GM12875 (cell line): ENCODE measurements around the gene CACNA1C.

Experiments used
- H3K4me3 ChIP-seq: one replicate; pipeline ENCODE4 v1.5.1; 2011; ENCODE audit warnings: low read depth, low read length, control low read depth
- TF ChIP-seq, protein P1 (sequence below): IDR thresholded peaks from 2 replicates; pipeline ENCODE4 v1.5.1; 2011; ENCODE audit warnings: low read depth, mild to moderate bottlenecking, control low read depth, inconsistent platforms, low read length, moderate library complexity, borderline replicate concordance; ENCODE audit not compliant: insufficient read depth

Gene CACNA1C

DNA sequence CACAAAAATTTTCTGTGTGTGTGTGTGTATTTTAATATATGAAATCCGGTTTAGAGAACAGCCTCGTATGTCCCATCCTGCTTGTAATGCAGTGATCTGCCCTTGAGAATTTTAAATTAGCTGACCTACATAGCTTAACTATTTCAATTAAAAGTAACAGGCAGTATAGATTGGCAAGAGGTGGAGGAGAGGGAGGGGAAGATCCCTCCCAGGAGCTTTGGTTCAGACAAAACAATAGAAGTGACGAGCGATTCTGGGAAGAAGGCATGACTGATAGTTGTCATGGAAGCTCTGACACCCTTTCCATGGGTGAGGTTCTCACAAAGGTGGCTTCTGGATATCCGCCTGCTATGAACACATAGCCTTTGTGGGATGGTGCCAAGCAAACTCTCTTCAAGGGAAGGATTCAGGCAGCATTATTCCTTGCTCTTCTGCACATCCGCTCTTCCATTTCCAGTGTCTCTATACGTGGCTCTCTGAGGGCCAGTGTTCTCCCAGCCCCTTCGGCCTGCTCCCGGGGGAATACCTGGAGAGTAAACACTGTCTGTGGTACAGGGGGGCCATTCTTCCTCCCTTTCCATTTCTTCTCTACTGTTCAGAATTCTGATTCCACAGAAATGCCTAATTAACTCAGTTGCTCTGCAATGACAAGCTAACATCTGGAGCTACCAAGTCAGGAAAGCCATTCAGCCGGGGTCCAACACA is 182.0 kb downstream of the CACNA1C start:
- no peak overlapping the region for H3K4me3 ChIP-seq
- TF ChIP-seq, protein P1, sequence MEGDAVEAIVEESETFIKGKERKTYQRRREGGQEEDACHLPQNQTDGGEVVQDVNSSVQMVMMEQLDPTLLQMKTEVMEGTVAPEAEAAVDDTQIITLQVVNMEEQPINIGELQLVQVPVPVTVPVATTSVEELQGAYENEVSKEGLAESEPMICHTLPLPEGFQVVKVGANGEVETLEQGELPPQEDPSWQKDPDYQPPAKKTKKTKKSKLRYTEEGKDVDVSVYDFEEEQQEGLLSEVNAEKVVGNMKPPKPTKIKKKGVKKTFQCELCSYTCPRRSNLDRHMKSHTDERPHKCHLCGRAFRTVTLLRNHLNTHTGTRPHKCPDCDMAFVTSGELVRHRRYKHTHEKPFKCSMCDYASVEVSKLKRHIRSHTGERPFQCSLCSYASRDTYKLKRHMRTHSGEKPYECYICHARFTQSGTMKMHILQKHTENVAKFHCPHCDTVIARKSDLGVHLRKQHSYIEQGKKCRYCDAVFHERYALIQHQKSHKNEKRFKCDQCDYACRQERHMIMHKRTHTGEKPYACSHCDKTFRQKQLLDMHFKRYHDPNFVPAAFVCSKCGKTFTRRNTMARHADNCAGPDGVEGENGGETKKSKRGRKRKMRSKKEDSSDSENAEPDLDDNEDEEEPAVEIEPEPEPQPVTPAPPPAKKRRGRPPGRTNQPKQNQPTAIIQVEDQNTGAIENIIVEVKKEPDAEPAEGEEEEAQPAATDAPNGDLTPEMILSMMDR = no peak

DNA sequence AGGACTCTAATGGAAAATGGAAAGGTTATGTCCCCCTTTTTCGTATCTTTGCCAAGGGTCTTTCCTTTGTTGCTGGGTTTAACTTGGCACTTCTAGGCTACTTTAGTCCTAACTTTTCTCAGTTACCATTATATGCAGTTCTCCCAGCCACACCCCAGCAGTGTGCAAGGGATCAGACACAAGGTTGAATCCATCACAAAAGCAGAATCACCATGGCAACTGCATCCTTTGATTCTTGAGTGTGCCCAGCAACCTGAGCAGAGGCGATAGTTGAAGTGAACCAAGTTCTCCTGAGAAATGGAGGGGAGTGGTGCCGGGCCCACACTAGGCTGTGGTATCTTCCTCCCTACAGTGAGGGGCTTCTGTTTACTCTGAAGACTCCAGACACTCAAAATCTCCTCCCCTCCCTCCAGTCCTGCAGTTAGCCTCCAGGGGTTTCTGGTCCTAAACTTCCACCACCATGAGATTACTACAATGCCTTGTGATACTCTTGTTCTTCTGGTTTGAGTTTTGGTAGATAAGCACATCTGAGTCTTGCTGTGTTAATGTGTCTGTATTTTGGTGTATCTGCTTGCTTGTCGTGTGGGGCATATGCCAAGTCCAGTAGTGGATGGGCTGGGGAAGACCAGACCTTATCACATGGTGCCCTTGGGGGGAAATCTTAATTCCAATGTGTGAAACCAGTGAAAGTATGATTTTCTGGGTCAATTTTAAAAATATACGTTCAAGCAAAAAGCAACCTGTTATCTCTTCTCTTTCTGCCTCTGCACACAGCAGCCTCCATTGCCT is 183.9 kb downstream of the CACNA1C start:
- H3K4me3 ChIP-seq = no peak overlapping the region
- TF ChIP-seq, protein P1 = no peak

DNA sequence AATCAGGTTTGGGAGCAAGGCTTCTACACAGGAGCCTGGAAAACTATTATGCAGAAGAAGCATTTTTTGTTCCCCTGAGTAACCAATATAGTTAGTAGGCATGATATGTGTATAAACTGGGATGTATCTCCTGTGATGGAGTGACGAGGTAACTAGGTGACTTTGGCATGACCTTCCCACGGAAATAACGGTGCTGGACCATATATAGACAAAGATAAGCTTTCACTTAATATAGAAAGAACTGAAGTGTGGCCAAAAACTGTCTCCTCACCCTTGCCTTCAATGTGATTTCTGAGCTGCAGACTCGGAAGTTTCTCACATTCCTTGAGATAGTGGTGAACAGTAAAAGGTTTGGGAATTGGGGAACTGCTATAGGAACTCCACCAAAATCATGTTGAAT is 185.3 kb downstream of the CACNA1C start:
- no peak overlapping the region for H3K4me3 ChIP-seq
- TF ChIP-seq, protein P1 = no peak

DNA sequence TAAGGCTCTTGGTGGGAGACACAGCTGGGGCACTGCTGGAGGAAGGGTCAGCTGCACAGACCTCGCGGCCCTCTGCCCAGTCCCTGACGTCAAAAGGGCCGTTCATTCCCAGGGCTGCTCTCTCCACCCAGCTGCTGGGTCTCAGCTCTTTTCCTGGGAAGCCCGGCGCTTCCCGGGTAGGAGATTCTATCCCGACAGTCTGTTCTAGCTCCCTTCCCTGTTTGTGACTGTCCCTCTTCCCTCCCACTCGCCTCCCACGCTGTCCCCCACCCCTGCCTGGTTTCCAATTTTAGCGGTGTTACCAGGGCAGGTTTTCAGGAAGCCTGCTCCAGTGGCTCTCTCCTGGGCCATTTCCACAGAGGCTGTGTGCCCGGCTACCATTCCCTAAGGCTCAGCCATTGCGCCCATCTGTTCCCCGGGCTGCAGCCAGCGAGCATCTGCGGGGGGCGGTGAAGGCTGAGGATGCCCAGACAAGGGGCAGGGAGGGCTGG is 186.6 kb downstream of the CACNA1C start:
- TF ChIP-seq, protein P1 = no peak
- no peak overlapping the region for H3K4me3 ChIP-seq

DNA sequence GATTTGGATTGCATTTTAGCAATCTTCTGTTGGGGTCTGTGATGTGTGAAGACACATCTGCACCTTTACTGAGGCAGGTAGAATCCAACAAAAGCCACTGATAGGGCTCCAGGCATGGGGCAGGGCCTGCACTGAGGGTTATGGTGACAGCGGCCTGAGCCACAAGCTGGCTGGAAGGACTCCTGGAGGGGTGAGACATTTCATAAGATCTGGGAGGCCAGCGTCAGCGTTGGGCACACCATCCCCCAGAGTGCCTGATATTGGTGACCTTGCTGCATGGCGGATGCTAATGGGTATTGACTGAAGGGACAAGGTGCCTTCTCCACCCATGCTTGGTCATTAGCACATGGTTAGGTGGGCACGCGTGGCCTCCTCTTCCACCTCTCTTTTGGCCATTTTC is 187.6 kb downstream of the CACNA1C start:
- TF ChIP-seq, protein P1 = no peak
- H3K4me3 ChIP-seq = no peak overlapping the region

DNA sequence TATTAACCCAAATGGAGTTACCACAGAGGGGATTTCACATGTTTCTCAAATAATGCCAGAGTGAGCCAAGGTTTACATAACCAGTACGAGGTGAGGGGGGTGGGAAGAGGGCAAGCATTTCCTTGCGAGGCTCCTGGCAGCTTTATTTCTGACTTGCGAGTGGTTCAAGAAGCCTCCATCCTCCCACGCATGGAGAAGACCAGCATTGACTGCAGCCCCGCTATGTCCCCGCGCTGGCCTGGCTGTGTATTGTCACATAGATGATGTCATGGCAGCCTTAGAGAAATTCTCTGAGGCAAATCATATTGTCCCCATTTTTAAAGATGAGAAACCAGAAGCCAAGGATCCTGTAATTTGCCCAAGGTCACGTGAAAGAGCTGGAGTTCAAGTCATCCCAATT is 188.2 kb downstream of the CACNA1C start:
- TF ChIP-seq, protein P1 = no peak
- H3K4me3 ChIP-seq = no peak overlapping the region
